GM12891 (cell line): ENCODE data around the gene ARHGAP15.
A peak's percentile ranks its signal among the peaks of the same experiment; 100 is the strongest.
"Not testable (repeated sequence)": the region's sequence is repeated elsewhere in the genome, so short reads cannot be mapped to it uniquely, and the experiment has no call there.

Experiments used
- DNase-seq: peaks from one replicate; pipeline ENCODE4 v3.0.0; 2011; ENCODE audit warnings: low spot score; ENCODE audit not compliant: insufficient read length
- FAIRE-seq: peaks from 2 replicates; lab custom pipeline; 2011; peaks lifted over from hg19 to GRCh38; lab: Jason Lieb, UNC
- PAX5 ChIP-seq: IDR thresholded peaks from 2 replicates; pipeline ENCODE4 v1.6.1; 2011; ENCODE audit warnings: low read length, moderate library complexity, mild to moderate bottlenecking; ENCODE audit not compliant: insufficient read depth, severe bottlenecking
- POLR2A ChIP-seq: IDR thresholded peaks from 2 replicates; pipeline ENCODE4 v1.6.1; 2011; ENCODE audit warnings: low read depth, low read length, control low read depth
- POLR2AphosphoS5 ChIP-seq: IDR thresholded peaks from 2 replicates; pipeline ENCODE4 v1.6.1; 2011; ENCODE audit warnings: low read depth, low read length, control low read depth
- POU2F2 ChIP-seq: IDR thresholded peaks from 2 replicates; pipeline ENCODE4 v1.6.1; 2011; ENCODE audit warnings: low read depth, mild to moderate bottlenecking, control low read depth, low read length, moderate library complexity
- SPI1 ChIP-seq: IDR thresholded peaks from 2 replicates; pipeline ENCODE4 v1.6.1; 2011; ENCODE audit warnings: low read depth, low read length, control low read depth
- TAF1 ChIP-seq: IDR thresholded peaks from 2 replicates; pipeline ENCODE4 v1.6.1; 2011; ENCODE audit warnings: low read depth, low read length, control low read depth

The ARHGAP15 gene

DNA sequence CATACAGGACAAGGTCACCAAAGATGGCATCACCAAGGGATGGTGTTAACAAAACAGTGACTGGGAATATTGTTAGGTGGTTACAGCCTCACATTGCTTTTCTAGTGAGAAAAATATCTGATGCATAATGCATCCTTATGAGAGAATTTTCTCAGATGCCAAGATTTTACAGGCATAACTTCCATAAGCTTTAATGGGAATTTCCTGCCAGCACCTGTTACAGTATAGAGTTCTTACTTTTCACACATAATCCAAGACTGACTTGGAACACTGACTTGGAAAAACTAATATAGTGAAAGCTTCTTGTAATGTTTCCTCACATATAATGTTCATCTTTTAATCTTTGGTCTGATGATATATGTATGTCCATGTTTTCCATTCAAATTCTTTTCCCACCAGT is 402.8 kb downstream of the ARHGAP15 start:
- FAIRE-seq = no peak
- no peak for DNase-seq
- TF ChIP-seq TAF1 = no peak

DNA sequence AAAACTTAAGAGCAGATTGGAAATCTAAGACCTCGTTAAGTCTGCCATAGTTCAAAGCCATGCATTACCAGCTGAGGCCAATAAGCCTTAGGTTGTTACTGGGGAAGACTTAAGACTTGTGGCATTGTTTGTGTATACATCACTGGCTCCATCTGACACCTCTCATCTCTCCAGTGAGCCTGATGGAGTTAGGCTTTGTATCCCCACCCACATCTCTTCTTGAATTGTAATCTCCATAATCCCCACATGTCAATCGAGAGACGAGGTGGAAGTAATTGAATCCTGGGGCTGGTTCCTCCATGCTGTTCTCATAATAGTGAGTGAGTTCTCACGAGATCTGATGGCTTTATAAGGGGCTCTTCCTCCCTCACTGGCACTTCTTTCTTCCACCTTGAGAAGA is 404.6 kb downstream of the ARHGAP15 start:
- no peak for FAIRE-seq
- DNase-seq = no peak
- TF ChIP-seq POLR2AphosphoS5 (no peak), POU2F2 (no peak), PAX5 (no peak), SPI1 (no peak), TAF1 (no peak), POLR2A (no peak)

DNA sequence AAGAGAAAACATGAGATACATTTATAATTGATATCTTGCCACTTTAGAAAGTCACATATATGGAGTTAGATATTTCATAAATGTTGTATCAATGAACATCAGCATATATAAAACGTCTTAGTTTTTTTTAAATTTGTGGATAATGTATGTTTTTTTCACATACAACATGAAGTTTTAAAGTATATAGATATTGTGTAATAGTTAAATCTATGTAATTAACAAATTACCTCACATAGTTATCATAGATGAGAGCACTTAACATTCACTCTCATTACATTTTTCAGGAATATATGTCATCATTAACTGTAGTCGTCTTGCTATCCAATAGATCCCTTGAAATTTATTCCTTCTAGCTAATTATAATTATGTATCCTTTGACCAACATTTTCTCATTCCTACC is 406.6 kb downstream of the ARHGAP15 start:
- no peak for FAIRE-seq
- DNase-seq = no peak
- no peak for TF ChIP-seq POLR2AphosphoS5
- no peak for TF ChIP-seq POU2F2
- no peak for TF ChIP-seq SPI1
- no peak for TF ChIP-seq POLR2A
- no peak for TF ChIP-seq TAF1
- TF ChIP-seq PAX5 = no peak

DNA sequence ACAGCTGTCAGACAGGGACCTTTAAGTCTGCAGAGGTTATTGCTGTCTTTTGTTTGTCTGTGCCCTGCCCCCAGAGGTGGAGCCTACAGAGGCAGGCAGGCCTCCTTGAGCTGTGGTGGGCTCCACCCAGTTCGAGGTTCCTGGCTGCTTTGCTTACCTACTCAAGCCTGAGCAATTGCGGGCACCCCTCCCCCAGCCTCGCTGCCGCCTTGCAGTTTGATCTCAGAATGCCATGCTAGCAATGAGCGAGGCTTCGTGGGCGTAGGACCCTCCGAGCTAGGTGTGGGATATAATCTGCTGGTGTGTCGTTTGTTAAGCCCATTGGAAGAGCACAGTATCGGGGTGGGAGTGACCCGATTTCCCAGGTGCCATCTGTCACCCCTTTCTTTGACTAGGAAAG is 412.7 kb downstream of the ARHGAP15 start:
- not testable (repeated sequence) for DNase-seq, FAIRE-seq

DNA sequence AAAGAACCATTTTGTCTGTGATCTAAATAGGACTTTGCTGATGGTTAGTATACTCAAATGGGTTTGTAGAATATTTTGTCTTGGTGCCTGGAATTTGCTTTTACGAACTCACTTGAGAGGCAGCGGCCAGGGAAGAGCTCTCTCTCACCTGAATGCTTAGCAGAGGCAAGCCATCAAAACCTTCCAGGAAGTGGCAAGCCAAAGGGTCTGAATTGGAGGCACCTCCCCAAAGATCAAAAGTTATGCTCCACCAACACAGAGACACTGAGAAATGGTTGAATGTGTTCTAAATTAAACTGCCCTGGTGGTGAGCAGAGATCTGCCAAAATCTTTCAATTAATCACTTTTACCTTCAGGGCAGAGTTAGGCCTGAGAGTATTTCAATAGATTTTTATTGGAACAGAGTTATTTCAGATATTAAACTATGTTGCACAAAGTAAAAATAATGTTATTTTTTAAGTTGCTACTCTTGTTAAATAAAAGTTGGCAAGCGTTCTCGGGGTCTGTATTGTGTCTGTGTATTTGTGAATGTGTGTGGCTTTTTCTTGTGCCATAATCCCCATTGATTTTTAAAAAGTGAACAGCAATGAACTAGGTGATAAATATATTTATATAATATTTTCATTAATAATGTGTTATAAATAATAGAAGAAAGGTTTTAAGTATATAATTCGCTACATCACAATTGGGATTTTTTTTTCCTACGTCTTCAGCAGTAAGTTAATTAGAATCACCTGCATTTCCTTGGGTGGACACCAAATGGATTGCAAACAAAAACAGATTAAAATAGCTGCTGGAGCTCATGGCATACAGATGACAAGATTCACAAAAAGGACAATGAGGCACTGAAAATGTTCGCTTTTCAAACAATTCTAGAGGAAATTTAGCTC is 416.1 kb downstream of the ARHGAP15 start:
- DNase-seq (no peak), FAIRE-seq (no peak)
- no peak for TF ChIP-seq TAF1
- TF ChIP-seq PAX5 = no peak
- no peak for TF ChIP-seq POU2F2
- TF ChIP-seq POLR2A = no peak
- no peak for TF ChIP-seq SPI1
- TF ChIP-seq POLR2AphosphoS5 = no peak

- no peak for FAIRE-seq
- DNase-seq = no peak
- TF ChIP-seq TAF1 (no peak), PAX5 (no peak), POLR2AphosphoS5 (no peak), POLR2A (no peak), POU2F2 (no peak), SPI1 (no peak)
These were observed 416.7 kb downstream of the ARHGAP15 start for GRCh38 chr2:143545949-143546255.

DNA sequence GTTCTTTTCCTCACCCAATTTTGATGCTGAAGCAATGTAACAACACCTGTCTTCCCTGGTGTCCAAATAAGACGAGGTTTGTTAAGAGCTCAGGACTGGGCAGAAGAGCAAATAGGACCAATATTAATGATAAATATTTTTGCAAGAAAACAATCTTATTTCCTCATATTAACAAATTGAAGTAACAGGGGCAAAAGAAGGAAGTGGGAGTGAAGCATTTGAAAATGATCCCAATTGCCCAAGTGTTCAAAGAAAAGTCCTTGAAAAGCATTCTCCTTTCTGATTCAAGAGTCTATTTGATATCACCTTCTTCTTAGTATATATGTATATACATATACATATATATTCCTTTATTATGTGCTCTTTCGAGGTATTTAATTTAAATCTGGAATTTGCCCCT is 418.8 kb downstream of the ARHGAP15 start:
- FAIRE-seq (no peak), DNase-seq (no peak)
- no peak for TF ChIP-seq PAX5
- TF ChIP-seq SPI1 = peak; percentile 28; the same call in 1 of the 2 replicates

DNA sequence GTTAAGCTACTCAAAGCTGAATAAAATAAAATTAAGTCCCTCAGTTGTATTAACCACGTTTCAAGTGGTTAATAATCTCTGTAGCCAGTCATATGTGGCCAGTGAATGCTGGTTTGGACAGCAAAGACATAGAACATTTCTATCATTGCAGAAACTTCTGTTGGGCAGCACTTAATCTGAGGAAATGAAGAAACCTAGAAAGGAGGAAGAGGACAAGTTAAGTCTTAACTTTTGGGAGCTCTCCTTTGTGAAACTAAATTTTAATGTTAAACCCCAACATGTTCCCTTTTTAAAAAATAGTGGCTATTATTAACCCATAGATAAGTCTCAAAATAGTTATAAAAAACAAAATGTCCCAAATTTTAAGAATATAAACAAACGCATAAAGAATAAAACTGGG is 421.3 kb downstream of the ARHGAP15 start:
- FAIRE-seq (no peak), DNase-seq (no peak)
- no peak for TF ChIP-seq PAX5
- TF ChIP-seq POLR2A = no peak
- no peak for TF ChIP-seq SPI1
- TF ChIP-seq POLR2AphosphoS5 = no peak
- no peak for TF ChIP-seq POU2F2
- TF ChIP-seq TAF1 = no peak

DNA sequence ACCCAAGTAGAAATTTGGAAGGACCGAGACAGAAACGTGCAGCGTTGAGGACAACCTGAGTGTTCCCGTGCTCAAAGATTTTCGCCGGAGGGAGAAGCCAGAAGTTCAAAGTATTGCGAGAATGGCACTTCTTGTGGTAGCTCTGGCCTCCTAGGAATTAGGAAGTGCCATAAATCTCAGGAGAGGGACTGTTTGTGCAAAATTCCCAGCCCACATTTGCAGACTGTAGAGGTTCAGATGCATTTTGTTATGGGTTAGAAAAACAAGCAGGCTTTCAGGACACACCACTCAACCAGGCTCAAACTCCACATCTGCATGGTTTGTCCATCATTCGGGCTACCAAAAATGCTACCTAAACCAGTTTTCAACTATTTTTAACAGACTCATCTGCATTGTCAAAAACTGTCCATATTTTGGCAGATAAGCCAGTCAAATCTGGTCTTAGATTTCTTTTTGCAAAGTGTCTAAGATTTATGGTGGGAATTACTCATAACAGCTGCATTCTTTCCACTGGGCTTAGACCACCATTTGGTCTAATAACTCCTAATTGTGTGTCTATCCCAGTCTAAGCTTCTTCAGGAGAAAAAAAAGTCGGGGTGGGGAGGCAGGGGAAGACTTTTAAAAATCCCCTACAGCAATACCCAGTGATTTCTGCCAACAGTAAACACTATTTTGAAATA is 422.9 kb downstream of the ARHGAP15 start:
- FAIRE-seq (no peak), DNase-seq (no peak)
- TF ChIP-seq POLR2A = no peak
- no peak for TF ChIP-seq POLR2AphosphoS5
- no peak for TF ChIP-seq SPI1
- TF ChIP-seq TAF1 = no peak
- no peak for TF ChIP-seq PAX5
- TF ChIP-seq POU2F2 = no peak

- TF ChIP-seq PAX5 = no peak
- TF ChIP-seq SPI1 = no peak
- TF ChIP-seq TAF1 = no peak
- no peak for TF ChIP-seq POLR2A
- FAIRE-seq (no peak), DNase-seq (no peak)
These were observed 424.0 kb downstream of the ARHGAP15 start for GRCh38 chr2:143553261-143553660.
